SK-N-SH (cell line): ENCODE data around the gene LACTBL1. TPM values are rescaled to one million over a fixed set of nuclear protein-coding genes. Genes with fewer than 3 reads are reported as not detected.
A peak's percentile ranks its signal among the peaks of the same experiment; 100 is the strongest.

Experiments
- CTCF ChIA-PET: fragments of 300-600, 350-600 bp; formaldehyde crosslinking; extraction: SDS; loops from one replicate; lab custom pipeline; 2021; lab: Yijun Ruan, JAX
- POLR2A ChIA-PET: fragments of 350-600 bp; sonication (Branson Sonifier 250); formaldehyde crosslinking; extraction: SDS; loops from one replicate; lab custom pipeline; 2020; ENCODE audit warnings: antibody characterized with exemption, inconsistent platforms; lab: Yijun Ruan, JAX
- DNase-seq: peaks from one replicate; pipeline ENCODE4 v3.0.0; 2012
- H2AFZ ChIP-seq: fragments of 200-600 bp; sonication (generic); 2 replicates; pipeline ENCODE4 v1.8.1; 2016; ENCODE audit warnings: antibody characterized with exemption, mild to moderate bottlenecking, low read depth
- H3F3A ChIP-seq: fragments of 200-600 bp; sonication (generic); replicated peaks from 2 replicates; pipeline ENCODE3; 2016; ENCODE audit warnings: antibody characterized with exemption, mild to moderate bottlenecking; ENCODE audit not compliant: insufficient read depth
- H3K27ac ChIP-seq, 2 experiments: fragments of 200-500 bp in 1 of 2; fragments of 200-600 bp in 1 of 2; sonication (Bioruptor generic) in 1 of 2; sonication (generic), shearing (Covaris generic) in 1 of 2; 2 replicates each; pipeline versions ENCODE4 v1.5.1 to v1.6.1; 2014 to 2016; ENCODE audit warnings: low read depth in 2 of 2, inconsistent platforms in 1 of 2, low read length in 1 of 2, mild to moderate bottlenecking in 1 of 2, mixed read lengths in 1 of 2
- H3K27me3 ChIP-seq: fragments of 200-600 bp; sonication (generic), shearing (Covaris generic); 2 replicates; pipeline ENCODE4 v1.6.1; 2016; ENCODE audit warnings: mixed run types; ENCODE audit not compliant: insufficient read depth
- H3K36me3 ChIP-seq, 2 experiments: fragments of 200-500 bp in 1 of 2; fragments of 200-600 bp in 1 of 2; sonication (Bioruptor generic) in 1 of 2; sonication (generic) in 1 of 2; replicated peaks in 1 of 2; 2 replicates each; pipeline versions ENCODE3 to v1.5.1; 2014 to 2016; ENCODE audit warnings: low read length in 1 of 2, mild to moderate bottlenecking in 1 of 2; ENCODE audit not compliant: insufficient read depth in 2 of 2, control insufficient read depth in 1 of 2
- H3K4me1 ChIP-seq, 2 experiments: fragments of 200-500 bp in 1 of 2; fragments of 200-600 bp in 1 of 2; sonication (Bioruptor generic) in 1 of 2; sonication (generic), shearing (Covaris generic) in 1 of 2; 2 replicates each; pipeline versions ENCODE4 v1.5.1 to v1.6.1; 2014 to 2016; ENCODE audit warnings: low read depth in 1 of 2, low read length in 1 of 2, mixed run types in 1 of 2; ENCODE audit not compliant: insufficient read depth in 2 of 2, control insufficient read depth in 1 of 2
- H3K4me2 ChIP-seq: fragments of 200-600 bp; sonication (generic), shearing (Covaris generic); 2 replicates; pipeline ENCODE4 v1.6.1; 2017; ENCODE audit warnings: mixed run types
- H3K4me3 ChIP-seq, 2 experiments: fragments of 200-500 bp in 1 of 2; fragments of 200-600 bp in 1 of 2; sonication (Bioruptor generic) in 1 of 2; sonication (generic), shearing (Covaris generic) in 1 of 2; 2 replicates each; pipeline versions ENCODE4 v1.5.1 to v1.8.1; 2014 to 2016; ENCODE audit warnings: low read depth in 2 of 2, inconsistent platforms in 1 of 2, low read length in 1 of 2, mild to moderate bottlenecking in 1 of 2, mixed read lengths in 1 of 2, moderate library complexity in 1 of 2
- H3K79me2 ChIP-seq: fragments of 200-600 bp; sonication (generic); 2 replicates; pipeline ENCODE4 v1.8.1; 2017; ENCODE audit warnings: mild to moderate bottlenecking; ENCODE audit not compliant: insufficient read depth
- H3K9ac ChIP-seq: fragments of 200-600 bp; sonication (generic); 2 replicates; pipeline ENCODE4 v1.6.1; 2017; ENCODE audit warnings: mixed run types
- H3K9me2 ChIP-seq: fragments of 200-600 bp; sonication (generic); 2 replicates; pipeline ENCODE4 v1.6.1; 2017; ENCODE audit warnings: mixed run types
- H3K9me3 ChIP-seq: fragments of 200-600 bp; sonication (generic); 2 replicates; pipeline ENCODE4 v1.6.1; 2017; ENCODE audit warnings: mixed run types, mild to moderate bottlenecking, moderate library complexity
- H4K20me1 ChIP-seq: fragments of 200-600 bp; sonication (generic); 2 replicates; pipeline ENCODE4 v1.6.1; 2017; ENCODE audit warnings: mild to moderate bottlenecking, mixed run types; ENCODE audit not compliant: insufficient read depth
- CTCF ChIP-seq: fragments of 200-600 bp; sonication (generic); IDR thresholded peaks from 2 replicates; pipeline ENCODE4 v1.6.1; 2017; ENCODE audit warnings: antibody characterized with exemption, mild to moderate bottlenecking, moderate library complexity
- ELF1 ChIP-seq: IDR thresholded peaks from 2 replicates; pipeline ENCODE4 v1.4.0; 2012
- FOSL2 ChIP-seq: IDR thresholded peaks from 2 replicates; pipeline ENCODE4 v1.4.0; 2012; ENCODE audit warnings: low read depth, mild to moderate bottlenecking, moderate library complexity, borderline replicate concordance
- GABPA ChIP-seq: IDR thresholded peaks from 2 replicates; pipeline ENCODE4 v1.4.0; 2012; ENCODE audit warnings: low read depth, mild to moderate bottlenecking
- GATA2 ChIP-seq: sonication (generic); formaldehyde crosslinking; IDR thresholded peaks from 2 replicates; pipeline ENCODE4 v1.5.0; 2020; ENCODE audit warnings: mild to moderate bottlenecking, missing genetic modification reagents
- JUND ChIP-seq: IDR thresholded peaks from 2 replicates; pipeline ENCODE4 v1.4.0; 2012
- MAX ChIP-seq: IDR thresholded peaks from 2 replicates; pipeline ENCODE4 v1.4.0; 2012; ENCODE audit warnings: low read depth
- MEF2A ChIP-seq: IDR thresholded peaks from 2 replicates; pipeline ENCODE4 v1.4.0; 2012; ENCODE audit warnings: low read depth, borderline replicate concordance
- NFIC ChIP-seq: IDR thresholded peaks from 2 replicates; pipeline ENCODE4 v1.4.0; 2012; ENCODE audit warnings: borderline replicate concordance
- NRF1 ChIP-seq: IDR thresholded peaks from 2 replicates; pipeline ENCODE4 v1.6.1; 2012; ENCODE audit warnings: low read depth, mild to moderate bottlenecking, low read length
- POLR2AphosphoS5 ChIP-seq: IDR thresholded peaks from 2 replicates; pipeline ENCODE4 v1.6.1; 2012; ENCODE audit warnings: low read depth, low read length
- RFX5 ChIP-seq: IDR thresholded peaks from 2 replicates; pipeline ENCODE4 v1.6.1; 2012; ENCODE audit warnings: mild to moderate bottlenecking, improper control_type of control experiment, low read length
- RXRA ChIP-seq: IDR thresholded peaks from 2 replicates; pipeline ENCODE4 v1.4.0; 2012; ENCODE audit warnings: low read depth, mild to moderate bottlenecking, borderline replicate concordance
- SIN3A ChIP-seq: IDR thresholded peaks from 2 replicates; pipeline ENCODE4 v1.6.1; 2012; ENCODE audit warnings: low read depth, mild to moderate bottlenecking, low read length, moderate library complexity, borderline replicate concordance
- TAF1 ChIP-seq: IDR thresholded peaks from 2 replicates; pipeline ENCODE4 v1.6.1; 2012; ENCODE audit warnings: low read depth, mild to moderate bottlenecking, low read length, moderate library complexity, borderline replicate concordance
- TCF12 ChIP-seq: IDR thresholded peaks from 2 replicates; pipeline ENCODE4 v1.4.0; 2012
- TEAD4 ChIP-seq: IDR thresholded peaks from 2 replicates; pipeline ENCODE4 v1.4.0; 2012; ENCODE audit warnings: mild to moderate bottlenecking, borderline replicate concordance; ENCODE audit not compliant: insufficient read depth
- USF1 ChIP-seq: IDR thresholded peaks from 2 replicates; pipeline ENCODE4 v1.4.0; 2012; ENCODE audit warnings: low read depth, borderline replicate concordance
- ZBTB33 ChIP-seq: IDR thresholded peaks from 2 replicates; pipeline ENCODE4 v1.4.0; 2012; ENCODE audit warnings: low read depth, borderline replicate concordance
- WGBS: methylation state at CpG from one replicate; pipeline ENCODE4 v1.1.6; 2017; ENCODE audit warnings: low lambda C conversion rate; 5-methylcytosine and 5-hydroxymethylcytosine counted together
- polyA plus RNA-seq, 3 experiments: library from polyadenylated mRNA; depleted of rRNA; stranded (reverse); fragments of >200 nt; gene quantifications; 2 replicates each; pipeline ENCODE4 v1.2.3, GENCODE V29; 2012
- TF ChIP-seq, protein P1 (sequence below): fragments of 150-350 bp; IDR thresholded peaks from 2 replicates; pipeline ENCODE4 v1.6.1; 2017; ENCODE audit warnings: antibody characterized with exemption, low read length, low read depth, borderline replicate concordance

Gene LACTBL1
- polyA plus RNA-seq, 1 of the 3 experiments (the other 2 are of a cell fraction) = not detected

DNA sequence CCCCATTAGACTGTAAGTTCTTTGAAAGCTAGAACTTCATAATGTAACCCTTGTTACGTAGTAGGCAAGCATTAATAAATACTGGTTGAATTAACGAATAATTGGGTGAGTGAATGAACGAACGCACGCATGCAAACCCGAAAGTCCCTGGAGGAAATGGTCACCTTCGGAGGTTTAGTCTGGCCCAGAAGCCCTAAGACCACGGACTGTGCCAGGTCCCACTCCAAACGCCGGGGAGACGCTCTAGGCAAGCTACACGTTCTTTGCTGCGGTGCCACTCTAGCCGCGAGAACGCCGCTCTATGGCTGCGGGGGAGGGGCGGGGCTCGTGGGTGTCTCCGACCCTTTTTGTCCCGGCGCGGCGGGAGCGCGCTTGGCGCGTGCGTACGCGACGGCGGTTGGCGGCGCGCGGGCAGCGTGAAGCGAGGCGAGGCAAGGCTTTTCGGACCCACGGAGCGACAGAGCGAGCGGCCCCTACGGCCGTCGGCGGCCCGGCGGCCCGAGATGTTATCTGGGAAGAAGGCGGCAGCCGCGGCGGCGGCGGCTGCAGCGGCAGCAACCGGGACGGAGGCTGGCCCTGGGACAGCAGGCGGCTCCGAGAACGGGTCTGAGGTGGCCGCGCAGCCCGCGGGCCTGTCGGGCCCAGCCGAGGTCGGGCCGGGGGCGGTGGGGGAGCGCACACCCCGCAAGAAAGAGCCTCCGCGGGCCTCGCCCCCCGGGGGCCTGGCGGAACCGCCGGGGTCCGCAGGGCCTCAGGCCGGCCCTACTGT is 46.6 kb upstream of the LACTBL1 start, which contains the start of gene KDM1A (continued):
- TF ChIP-seq ZBTB33 (peak; percentile 39; the same call in 1 of the 2 replicates), MAX (peak; percentile 98), GABPA (peak; percentile 63), POLR2AphosphoS5 (peak; percentile 97), JUND (no peak; the same call in 1 of the 2 replicates), ELF1 (0 out of 2 replicates have a peak, but pooled peaks have one; percentile 48), MEF2A (no peak), RFX5 (peak; percentile 54; the same call in 1 of the 2 replicates), USF1 (no peak), NFIC (peak; percentile 62; the same call in 1 of the 2 replicates), NRF1 (peak; percentile 71), CTCF (peak; percentile 45), FOSL2 (0 out of 2 replicates have a peak, but pooled peaks have one; percentile 12)
- TF ChIP-seq, protein P1, sequence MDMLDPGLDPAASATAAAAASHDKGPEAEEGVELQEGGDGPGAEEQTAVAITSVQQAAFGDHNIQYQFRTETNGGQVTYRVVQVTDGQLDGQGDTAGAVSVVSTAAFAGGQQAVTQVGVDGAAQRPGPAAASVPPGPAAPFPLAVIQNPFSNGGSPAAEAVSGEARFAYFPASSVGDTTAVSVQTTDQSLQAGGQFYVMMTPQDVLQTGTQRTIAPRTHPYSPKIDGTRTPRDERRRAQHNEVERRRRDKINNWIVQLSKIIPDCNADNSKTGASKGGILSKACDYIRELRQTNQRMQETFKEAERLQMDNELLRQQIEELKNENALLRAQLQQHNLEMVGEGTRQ = no peak

DNA sequence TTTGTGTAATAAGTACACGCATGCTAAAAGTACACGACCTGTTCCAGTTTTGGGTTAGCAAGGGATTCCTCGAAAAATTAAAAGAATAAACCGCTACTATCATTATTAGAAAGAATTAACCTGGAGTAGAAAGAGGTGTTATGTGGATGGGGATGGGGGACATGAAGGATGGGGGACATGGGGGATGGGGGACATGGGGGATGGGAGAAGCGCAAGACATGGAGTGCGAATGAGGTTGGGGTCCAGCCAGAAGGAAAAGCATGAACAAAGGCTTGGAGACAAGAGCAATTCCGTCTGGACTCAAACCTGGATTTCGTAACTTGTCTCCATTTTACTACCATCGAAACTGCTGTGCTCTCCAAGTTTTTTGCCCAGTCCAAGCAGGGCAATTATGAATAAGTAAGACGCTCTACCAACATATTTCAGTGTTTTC is 46.0 kb upstream of the LACTBL1 start:
- Histone ChIP-seq H3K9me2 (no peaks in the 10 kb centered on the region), H3K4me3 (peak overlapping the region; percentile 75 to 98), H3K27ac (peak overlapping the region; percentile 68 to 83), H3K79me2 (peaks cover 43% of the 10 kb centered on the region), H3F3A (peaks cover 2% of the 10 kb centered on the region), H4K20me1 (peaks cover 20% of the 10 kb centered on the region), H3K4me1 (no peaks in the 10 kb centered on the region), H3K27me3 (no peaks in the 10 kb centered on the region), H3K36me3 (peaks cover 0 to 10% of the 10 kb centered on the region in 2 experiments), H2AFZ (peak overlapping the region; percentile 97), H3K9ac (peak overlapping the region; percentile 95), H3K4me2 (peak overlapping the region; percentile 81), H3K9me3 (no peaks in the 10 kb centered on the region)
- CTCF ChIA-PET = interaction anchor here (2.8 kb wide), 1 partner anchor 166 kb away, joined by 16 read pairs; no protein-coding TSS in a partner anchor
- DNase-seq = peak; percentile 73
- WGBS = 43% methylated on average over 10 of the region's 10 CpGs
- POLR2A ChIA-PET = interaction anchor here (1.0 to 1.4 kb wide), 3 partner anchors 8 to 55 kb away, joined by 3 read pairs; no protein-coding TSS in a partner anchor
- no peak for TF ChIP-seq MAX
- TF ChIP-seq TCF12 = no peak
- TF ChIP-seq GATA2 = no peak
- TF ChIP-seq TEAD4 = no peak
- TF ChIP-seq, protein P1 = no peak
- TF ChIP-seq TAF1 = no peak
- no peak for TF ChIP-seq SIN3A
- no peak for TF ChIP-seq USF1
- TF ChIP-seq RXRA = no peak
